ENCODE data around the gene AFMID. TPM values are rescaled to one million over a fixed set of nuclear protein-coding genes. Genes with fewer than 3 reads are reported as not detected.

Gene AFMID
- total and polyA plus RNA-seq, 2 of the 8 experiments (the other 6 are each of a cell fraction or from before 2014, with no cell fraction given), result 49.0 to 53.0 TPM

GRCh38 chr17:78238823-78239488 is 51.8 kb downstream of the AFMID start:
- FAIRE-seq (no peak), DNase-seq (ENCODE audit: low read depth in 1 of 2, low spot score in 2 of 2) (peak in 1 of 2 experiments; percentile 50)
- no peaks in the 10 kb centered on the region for H3K36me3 ChIP-seq (ENCODE audit: control insufficient read depth in 2 of 4, insufficient read depth in 4 of 4, low read length in 3 of 4)
- H4K20me1 ChIP-seq (replicated peaks in 1 of 2; ENCODE audit: control insufficient read depth in 1 of 2, insufficient read depth in 2 of 2, low read length in 2 of 2), result no peaks in the 10 kb centered on the region
- H3K18ac ChIP-seq (ENCODE audit: extremely low read depth, low read length), result no peak overlapping the region
- ChIA-PET POLR2A (ENCODE audit: partially characterized antibody) (interaction anchor here (0.5 to 3.6 kb wide), 3 partner anchors 13 to 55 kb away, joined by 3 to 16 read pairs (median 4); no protein-coding TSS in a partner anchor), CTCF (ENCODE audit: partially characterized antibody) (interaction anchor here (0.6 to 5.9 kb wide), 7 partner anchors 12 to 650 kb away, joined by 3 to 53 read pairs (median 4); partner anchors contain the start of genes AFMID and TK1)
- no peak overlapping the region for H3K14ac ChIP-seq (ENCODE audit: insufficient read length)
- no peak overlapping the region for H2AFZ ChIP-seq (ENCODE audit: low read length)
- peaks cover 0 to 3% (median 0%) of the 10 kb centered on the region in 4 experiments; a peak in 2 of 7 replicates for H3K4me1 ChIP-seq (replicated peaks in 1 of 4; ENCODE audit: control insufficient read depth in 3 of 4, insufficient read depth in 4 of 4, low read length in 3 of 4)
- no peaks in the 10 kb centered on the region for H3K27me3 ChIP-seq (replicated peaks in 1 of 4; ENCODE audit: control insufficient read depth in 3 of 4, extremely low read depth in 1 of 4, insufficient read depth in 3 of 4, low read length in 3 of 4)
- no peak overlapping the region for H4K91ac ChIP-seq (replicated peaks; ENCODE audit: insufficient read length, low read length)
- no peak overlapping the region; a peak in 1 of 7 replicates for H3K9ac ChIP-seq (replicated peaks in 1 of 4; ENCODE audit: extremely low read depth in 1 of 4, low read depth in 3 of 4, low read length in 3 of 4)
- H2BK12ac ChIP-seq (ENCODE audit: low read depth, low read length), result no peak overlapping the region
- H3K9me3 ChIP-seq (ENCODE audit: insufficient read depth in 2 of 2, low read depth in 1 of 2, low read length in 1 of 2), result no peaks in the 10 kb centered on the region
- H2BK20ac ChIP-seq (ENCODE audit: low read length), result no peak overlapping the region
- no peak overlapping the region for H2BK120ac ChIP-seq (replicated peaks; ENCODE audit: low read depth, low read length)
- H2AK5ac ChIP-seq (ENCODE audit: low read depth, low read length), result no peak overlapping the region
- no peak overlapping the region for H3K56ac ChIP-seq (replicated peaks; ENCODE audit: insufficient read length, low read depth, low read length)
- no peak overlapping the region for H3K4me3 ChIP-seq (ENCODE audit: extremely low read depth in 1 of 4, insufficient read depth in 2 of 4, low read depth in 3 of 4, low read length in 4 of 4)
- no peaks in the 10 kb centered on the region; the same call in 1 of the 2 replicates for H3K23me2 ChIP-seq (ENCODE audit: low read depth, low read length)
- H4K5ac ChIP-seq (ENCODE audit: insufficient read length, low read depth, low read length), result no peak overlapping the region
- H3K27ac ChIP-seq (ENCODE audit: low read depth, low read length), result no peak overlapping the region
- H3K4ac ChIP-seq (replicated peaks; ENCODE audit: insufficient read length, low read depth, low read length), result no peak overlapping the region
- H4K8ac ChIP-seq (ENCODE audit: extremely low read depth, insufficient read depth, low read length), result peak overlapping the region; percentile 12; the same call in 1 of the 2 replicates
- 0 out of 2 replicates have a peak overlapping the region, but pooled peaks have one; percentile 5 for H2BK15ac ChIP-seq (ENCODE audit: low read length)
- H3K79me2 ChIP-seq (ENCODE audit: control insufficient read depth in 1 of 2, insufficient read depth in 2 of 2, low read length in 2 of 2), result no peaks in the 10 kb centered on the region
- H2BK5ac ChIP-seq (ENCODE audit: low read depth, low read length), result no peak overlapping the region
- H3K79me1 ChIP-seq (ENCODE audit: low read depth, low read length), result no peaks in the 10 kb centered on the region; the same call in 1 of the 2 replicates
- no peak overlapping the region for H3K4me2 ChIP-seq (ENCODE audit: insufficient read depth in 1 of 2, low read depth in 2 of 2, low read length in 2 of 2)
- 89% methylated on average over 20 of the region's 20 CpGs; no CpG with 5 or more reads in 1 of the 2 experiments for WGBS, 2 experiments (ENCODE audit: extremely low coverage in 1 of 2, insufficient coverage in 1 of 2, insufficient read length in 1 of 2, insufficient replicate concordance in 2 of 2, low coverage in 1 of 2, low lambda C conversion rate in 2 of 2, missing lambda C conversion rate in 1 of 2)
- H3K23ac ChIP-seq (ENCODE audit: insufficient read length), result no peak overlapping the region
- TF ChIP-seq YY1 (IDR thresholded peaks at IDR 0.05; ENCODE audit: low read depth, low read length) (no peak), BCL11A (IDR thresholded peaks at IDR 0.05; ENCODE audit: low read depth in 2 of 2, low read length in 2 of 2) (no peak), TBP (IDR thresholded peaks at IDR 0.05; ENCODE audit: low read depth, low read length) (no peak), RNF2 (IDR thresholded peaks at IDR 0.05; ENCODE audit: borderline replicate concordance, low read depth, low read length, missing control alignments, poor library complexity, severe bottlenecking) (no peak), EZH2 (IDR thresholded peaks at IDR 0.05; ENCODE audit: low read depth, low read length, severe bottlenecking) (no peak), CTBP2 (IDR thresholded peaks at IDR 0.05; ENCODE audit: borderline replicate concordance, insufficient read depth, insufficient read length, low read length) (no peak), SIN3A (conservative IDR thresholded peaks at IDR 0.05 in 1 of 2, IDR thresholded peaks at IDR 0.05 in 1 of 2; ENCODE audit: low read depth in 1 of 2, low read length in 2 of 2) (no peak), ASH2L (IDR thresholded peaks at IDR 0.05; ENCODE audit: low read length) (no peak), FOSL1 (IDR thresholded peaks at IDR 0.05; ENCODE audit: insufficient read depth, low read depth, low read length) (no peak), MAFK (IDR thresholded peaks at IDR 0.05; ENCODE audit: low read depth, low read length) (no peak)
- TF ChIP-seq, protein P1, sequence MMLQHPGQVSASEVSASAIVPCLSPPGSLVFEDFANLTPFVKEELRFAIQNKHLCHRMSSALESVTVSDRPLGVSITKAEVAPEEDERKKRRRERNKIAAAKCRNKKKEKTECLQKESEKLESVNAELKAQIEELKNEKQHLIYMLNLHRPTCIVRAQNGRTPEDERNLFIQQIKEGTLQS (IDR thresholded peaks at IDR 0.05; ENCODE audit: insufficient read depth, low read depth, low read length), result no peak

All from H1 (cell line).